GM12878 (cell line): ENCODE results near the gene NOM1. TPM values are rescaled to one million over a fixed set of nuclear protein-coding genes. Genes with fewer than 3 reads are reported as not detected.

Experiments used
- BHLHE40 ChIP-seq, 2 experiments: fragments of 450-650 bp in 1 of 2; IDR thresholded peaks; 2 replicates each; pipeline ENCODE4 v1.6.1; 2011 to 2017; ENCODE audit warnings: low read depth in 2 of 2, borderline replicate concordance in 1 of 2, improper control_type of control experiment in 1 of 2, low read length in 1 of 2, mild to moderate bottlenecking in 1 of 2
- BRCA1 ChIP-seq: IDR thresholded peaks from 2 replicates; pipeline ENCODE4 v1.6.1; 2011; ENCODE audit warnings: low read depth, low read length, improper control_type of control experiment
- CBFB ChIP-seq: IDR thresholded peaks from 2 replicates; pipeline ENCODE4 v1.6.1; 2016; ENCODE audit warnings: antibody characterized with exemption, low read depth
- CHD1 ChIP-seq: IDR thresholded peaks from 2 replicates; pipeline ENCODE4 v1.6.1; 2012; ENCODE audit warnings: low read depth, low read length, improper control_type of control experiment
- CHD2 ChIP-seq: IDR thresholded peaks from 2 replicates; pipeline ENCODE4 v1.6.1; 2011; ENCODE audit warnings: low read depth, low read length, improper control_type of control experiment, borderline replicate concordance
- DPF2 ChIP-seq: fragments of 450-650 bp; IDR thresholded peaks from 2 replicates; pipeline ENCODE4 v1.6.1; 2017; ENCODE audit warnings: mild to moderate bottlenecking
- HDAC2 ChIP-seq: fragments of 200-600 bp; sonication (generic); IDR thresholded peaks from 2 replicates; pipeline ENCODE4 v1.6.1; 2017
- HDGF ChIP-seq: fragments of 450-650 bp; IDR thresholded peaks from 2 replicates; pipeline ENCODE4 v1.6.1; 2016; ENCODE audit warnings: antibody characterized with exemption
- IRF4 ChIP-seq: IDR thresholded peaks from 2 replicates; pipeline ENCODE4 v1.6.1; 2011; ENCODE audit warnings: low read depth, low read length
- JUNB ChIP-seq: IDR thresholded peaks from 2 replicates; pipeline ENCODE4 v1.6.1; 2016; ENCODE audit warnings: antibody characterized with exemption, mild to moderate bottlenecking
- JUND ChIP-seq: IDR thresholded peaks from 2 replicates; pipeline ENCODE4 v1.6.1; 2012; ENCODE audit warnings: low read depth, mild to moderate bottlenecking, low read length, improper control_type of control experiment, moderate library complexity
- KLF5 ChIP-seq: fragments of 450-650 bp; IDR thresholded peaks from 2 replicates; pipeline ENCODE4 v1.6.1; 2014; ENCODE audit warnings: mild to moderate bottlenecking; ENCODE audit not compliant: partially characterized antibody
- LARP7 ChIP-seq: fragments of 450-650 bp; IDR thresholded peaks from 2 replicates; pipeline ENCODE4 v1.6.1; 2017; ENCODE audit warnings: mild to moderate bottlenecking
- MEF2B ChIP-seq: fragments of 450-650 bp; IDR thresholded peaks from 2 replicates; pipeline ENCODE4 v1.6.1; 2018; ENCODE audit warnings: mild to moderate bottlenecking, moderate library complexity; ENCODE audit not compliant: partially characterized antibody, poor library complexity, severe bottlenecking
- NBN ChIP-seq: fragments of 450-650 bp; IDR thresholded peaks from 2 replicates; pipeline ENCODE4 v1.6.1; 2016
- POLR2A ChIP-seq: IDR thresholded peaks from 2 replicates; pipeline ENCODE4 v1.6.1; 2011; ENCODE audit warnings: low read depth, mild to moderate bottlenecking, low read length
- SIN3A ChIP-seq: IDR thresholded peaks from 2 replicates; pipeline ENCODE4 v1.6.1; 2012; ENCODE audit warnings: low read depth, low read length, improper control_type of control experiment
- SPI1 ChIP-seq: IDR thresholded peaks from 2 replicates; pipeline ENCODE4 v1.6.1; 2011; ENCODE audit warnings: low read depth, mild to moderate bottlenecking, low read length, moderate library complexity, borderline replicate concordance; ENCODE audit not compliant: insufficient read depth
- TARDBP ChIP-seq: IDR thresholded peaks from 2 replicates; pipeline ENCODE4 v1.6.1; 2016; ENCODE audit warnings: borderline replicate concordance
- YY1 ChIP-seq: IDR thresholded peaks from 2 replicates; pipeline ENCODE4 v1.6.1; 2011; ENCODE audit warnings: low read depth, mild to moderate bottlenecking, low read length
- ZNF207 ChIP-seq: fragments of 450-650 bp; IDR thresholded peaks from 2 replicates; pipeline ENCODE4 v1.6.1; 2014; ENCODE audit warnings: antibody characterized with exemption, mild to moderate bottlenecking, borderline replicate concordance
- ZNF24 ChIP-seq: fragments of 450-650 bp; IDR thresholded peaks from 2 replicates; pipeline ENCODE4 v1.6.1; 2017; ENCODE audit warnings: antibody characterized with exemption, mild to moderate bottlenecking
- polyA plus RNA-seq, 11 experiments: library from polyadenylated mRNA; depleted of rRNA in 4 of 11; unstranded in 6 of 11; stranded (reverse) in 5 of 11; fragments of >200 nt; fragmentation: Nextera tagmentation in 4 of 11; fragmentation: Illumina TruSeq in 1 of 11; extraction: Ambion mirVana in 4 of 11; extraction: Trizol in 1 of 11; gene quantifications; 1 replicate in 1 of 11; 2 replicates in 10 of 11; pipeline versions ENCODE4 v1.2.1 to v1.2.3, GENCODE V29; 2011 to 2016; ENCODE audit warnings: inconsistent platforms in 2 of 11, missing spikeins in 2 of 11, low read depth in 1 of 11
- total RNA-seq, 4 experiments: library from RNA; depleted of rRNA in 3 of 4; stranded (reverse); fragments of >200 nt in 3 of 4; fragmentation: Illumina TruSeq in 1 of 4; extraction: Trizol in 1 of 4; gene quantifications; 2 replicates each; pipeline versions ENCODE4 v1.2.1 to v1.2.3, GENCODE V29; 2013 to 2021
- TF ChIP-seq, protein P1 (sequence below): fragments of 450-650 bp; IDR thresholded peaks from 2 replicates; pipeline ENCODE4 v1.6.1; 2017; ENCODE audit warnings: mild to moderate bottlenecking, moderate library complexity
- TF ChIP-seq, protein P2 (sequence below): fragments of 450-650 bp; IDR thresholded peaks from 2 replicates; pipeline ENCODE4 v1.6.1; 2018; ENCODE audit warnings: borderline replicate concordance, mild to moderate bottlenecking; ENCODE audit not compliant: partially characterized antibody
- TF ChIP-seq, protein P3 (sequence below): IDR thresholded peaks from 2 replicates; pipeline ENCODE4 v1.6.1; 2011; ENCODE audit warnings: borderline replicate concordance, low read depth, mild to moderate bottlenecking, moderate library complexity, low read length; ENCODE audit not compliant: insufficient read depth, poor library complexity, severe bottlenecking

The NOM1 gene
- total and polyA plus RNA-seq, 10 of the 15 experiments (the other 5 are each of a cell fraction or from before 2014, with no cell fraction given): 2.9 to 21.3 (median 17.8) TPM

DNA sequence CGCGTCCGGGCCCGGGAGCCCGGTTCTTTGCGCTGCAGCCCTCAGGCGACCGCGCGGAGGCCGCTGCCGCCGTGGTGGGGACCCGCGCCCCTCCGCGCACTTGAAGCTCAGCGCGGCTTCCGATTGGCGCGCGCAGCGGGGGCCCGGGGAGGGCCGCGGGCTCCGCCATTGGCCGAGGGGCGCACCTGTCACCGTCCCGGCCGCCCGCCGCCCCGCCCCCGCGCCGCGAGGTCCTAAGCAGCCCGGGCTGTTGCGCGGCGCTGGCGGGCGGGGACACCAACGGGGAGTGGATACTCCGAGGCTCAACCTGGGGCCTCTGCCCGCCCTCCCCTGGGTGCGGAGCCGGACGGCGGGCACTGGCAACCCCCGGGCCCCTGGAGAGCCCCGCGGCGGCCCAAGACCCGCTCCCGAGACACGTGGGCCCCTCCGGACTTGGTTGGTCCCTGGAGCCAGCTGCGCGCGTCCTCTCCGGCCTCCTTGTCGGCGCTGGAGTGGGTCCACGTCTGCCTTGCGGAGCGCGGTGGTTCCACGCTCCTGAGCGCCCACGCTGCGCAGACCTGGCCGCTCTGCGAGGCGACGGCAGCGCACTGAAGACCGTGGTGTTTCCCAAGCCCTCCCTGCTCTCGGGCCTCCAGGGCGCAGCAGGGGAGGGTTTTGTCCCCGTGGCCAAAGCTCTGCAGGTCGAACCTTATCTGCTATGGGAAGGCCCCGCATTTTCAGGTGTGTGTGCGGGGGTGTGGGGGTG is 61.2 kb downstream of the NOM1 start, which contains the start of gene MNX1 (continued):
- TF ChIP-seq, protein P1, sequence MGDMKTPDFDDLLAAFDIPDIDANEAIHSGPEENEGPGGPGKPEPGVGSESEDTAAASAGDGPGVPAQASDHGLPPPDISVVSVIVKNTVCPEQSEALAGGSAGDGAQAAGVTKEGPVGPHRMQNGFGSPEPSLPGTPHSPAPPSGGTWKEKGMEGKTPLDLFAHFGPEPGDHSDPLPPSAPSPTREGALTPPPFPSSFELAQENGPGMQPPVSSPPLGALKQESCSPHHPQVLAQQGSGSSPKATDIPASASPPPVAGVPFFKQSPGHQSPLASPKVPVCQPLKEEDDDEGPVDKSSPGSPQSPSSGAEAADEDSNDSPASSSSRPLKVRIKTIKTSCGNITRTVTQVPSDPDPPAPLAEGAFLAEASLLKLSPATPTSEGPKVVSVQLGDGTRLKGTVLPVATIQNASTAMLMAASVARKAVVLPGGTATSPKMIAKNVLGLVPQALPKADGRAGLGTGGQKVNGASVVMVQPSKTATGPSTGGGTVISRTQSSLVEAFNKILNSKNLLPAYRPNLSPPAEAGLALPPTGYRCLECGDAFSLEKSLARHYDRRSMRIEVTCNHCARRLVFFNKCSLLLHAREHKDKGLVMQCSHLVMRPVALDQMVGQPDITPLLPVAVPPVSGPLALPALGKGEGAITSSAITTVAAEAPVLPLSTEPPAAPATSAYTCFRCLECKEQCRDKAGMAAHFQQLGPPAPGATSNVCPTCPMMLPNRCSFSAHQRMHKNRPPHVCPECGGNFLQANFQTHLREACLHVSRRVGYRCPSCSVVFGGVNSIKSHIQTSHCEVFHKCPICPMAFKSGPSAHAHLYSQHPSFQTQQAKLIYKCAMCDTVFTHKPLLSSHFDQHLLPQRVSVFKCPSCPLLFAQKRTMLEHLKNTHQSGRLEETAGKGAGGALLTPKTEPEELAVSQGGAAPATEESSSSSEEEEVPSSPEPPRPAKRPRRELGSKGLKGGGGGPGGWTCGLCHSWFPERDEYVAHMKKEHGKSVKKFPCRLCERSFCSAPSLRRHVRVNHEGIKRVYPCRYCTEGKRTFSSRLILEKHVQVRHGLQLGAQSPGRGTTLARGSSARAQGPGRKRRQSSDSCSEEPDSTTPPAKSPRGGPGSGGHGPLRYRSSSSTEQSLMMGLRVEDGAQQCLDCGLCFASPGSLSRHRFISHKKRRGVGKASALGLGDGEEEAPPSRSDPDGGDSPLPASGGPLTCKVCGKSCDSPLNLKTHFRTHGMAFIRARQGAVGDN: no peak; the same call in 1 of the 2 replicates
- TF ChIP-seq YY1 (no peak), CHD1 (no peak), NBN (0 out of 2 replicates have a peak, but pooled peaks have one; percentile 17), SPI1 (no peak), BRCA1 (no peak), HDGF (no peak), MEF2B (no peak), POLR2A (peak; percentile 55), DPF2 (peak; percentile 90), TARDBP (no peak), CHD2 (peak; percentile 19; the same call in 1 of the 2 replicates), SIN3A (no peak), BHLHE40 (IDR thresholded peaks at IDR 0.05; ENCODE audit: borderline replicate concordance in 1 of 2, low read depth in 2 of 2, low read length in 1 of 2) (peak in 1 of 2 experiments; percentile 76; a peak in 2 of 4 replicates), JUND (no peak), ZNF207 (peak; percentile 86; the same call in 1 of the 2 replicates), JUNB (no peak), CBFB (no peak), LARP7 (no peak; the same call in 1 of the 2 replicates), HDAC2 (no peak), KLF5 (peak; percentile 34), ZNF24 (0 out of 2 replicates have a peak, but pooled peaks have one; percentile 26), IRF4 (no peak)
- TF ChIP-seq, protein P2, sequence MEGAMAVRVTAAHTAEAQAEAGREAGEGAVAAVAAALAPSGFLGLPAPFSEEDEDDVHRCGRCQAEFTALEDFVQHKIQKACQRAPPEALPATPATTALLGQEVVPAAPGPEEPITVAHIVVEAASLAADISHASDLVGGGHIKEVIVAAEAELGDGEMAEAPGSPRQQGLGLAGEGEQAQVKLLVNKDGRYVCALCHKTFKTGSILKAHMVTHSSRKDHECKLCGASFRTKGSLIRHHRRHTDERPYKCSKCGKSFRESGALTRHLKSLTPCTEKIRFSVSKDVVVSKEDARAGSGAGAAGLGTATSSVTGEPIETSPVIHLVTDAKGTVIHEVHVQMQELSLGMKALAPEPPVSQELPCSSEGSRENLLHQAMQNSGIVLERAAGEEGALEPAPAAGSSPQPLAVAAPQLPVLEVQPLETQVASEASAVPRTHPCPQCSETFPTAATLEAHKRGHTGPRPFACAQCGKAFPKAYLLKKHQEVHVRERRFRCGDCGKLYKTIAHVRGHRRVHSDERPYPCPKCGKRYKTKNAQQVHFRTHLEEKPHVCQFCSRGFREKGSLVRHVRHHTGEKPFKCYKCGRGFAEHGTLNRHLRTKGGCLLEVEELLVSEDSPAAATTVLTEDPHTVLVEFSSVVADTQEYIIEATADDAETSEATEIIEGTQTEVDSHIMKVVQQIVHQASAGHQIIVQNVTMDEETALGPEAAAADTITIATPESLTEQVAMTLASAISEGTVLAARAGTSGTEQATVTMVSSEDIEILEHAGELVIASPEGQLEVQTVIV: no peak
- TF ChIP-seq, protein P3, sequence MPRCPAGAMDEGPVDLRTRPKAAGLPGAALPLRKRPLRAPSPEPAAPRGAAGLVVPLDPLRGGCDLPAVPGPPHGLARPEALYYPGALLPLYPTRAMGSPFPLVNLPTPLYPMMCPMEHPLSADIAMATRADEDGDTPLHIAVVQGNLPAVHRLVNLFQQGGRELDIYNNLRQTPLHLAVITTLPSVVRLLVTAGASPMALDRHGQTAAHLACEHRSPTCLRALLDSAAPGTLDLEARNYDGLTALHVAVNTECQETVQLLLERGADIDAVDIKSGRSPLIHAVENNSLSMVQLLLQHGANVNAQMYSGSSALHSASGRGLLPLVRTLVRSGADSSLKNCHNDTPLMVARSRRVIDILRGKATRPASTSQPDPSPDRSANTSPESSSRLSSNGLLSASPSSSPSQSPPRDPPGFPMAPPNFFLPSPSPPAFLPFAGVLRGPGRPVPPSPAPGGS: no peak
